WI38 (cell line): Measurements from ENCODE around the gene BRF1.

Source experiments
- H3K4me3 ChIP-seq: 2 replicates; pipeline ENCODE4 v1.5.1; 2011; ENCODE audit warnings: low read depth, mild to moderate bottlenecking, control low read depth, low read length
- CTCF ChIP-seq: IDR thresholded peaks from 2 replicates; pipeline ENCODE4 v1.5.1; 2012; ENCODE audit warnings: low read depth, mild to moderate bottlenecking, control low read depth, low read length

The BRF1 gene

GRCh38 chr14:105300542-105301102 is at the start of gene BRF1:
Gene BRF1, minus strand, starts transcription at chr14:105301001. Its CDS starts 372 bp downstream, at chr14:105300629.
- H3K4me3 ChIP-seq: peak within 1 kb of the TSS; percentile 85
- TF ChIP-seq CTCF: no peak

- no peak for TF ChIP-seq CTCF
- H3K4me3 ChIP-seq: no peak overlapping the region
Measured at GRCh38 chr14:105349992-105350391, 49.2 kb upstream of the BRF1 start.

GRCh38 chr14:105348945-105349699 is 48.3 kb upstream of the BRF1 start:
- H3K4me3 ChIP-seq: no peak overlapping the region
- TF ChIP-seq CTCF: no peak

GRCh38 chr14:105348169-105348944 is 47.6 kb upstream of the BRF1 start:
- H3K4me3 ChIP-seq: no peak overlapping the region
- TF ChIP-seq CTCF: no peak

GRCh38 chr14:105347587-105347968 is 46.8 kb upstream of the BRF1 start:
- no peak for TF ChIP-seq CTCF
- no peak overlapping the region for H3K4me3 ChIP-seq

GRCh38 chr14:105346876-105347586 is 46.2 kb upstream of the BRF1 start:
- H3K4me3 ChIP-seq: no peak overlapping the region

More at GRCh38 chr14:105346876-105347586, 46.2 kb upstream of the BRF1 start:
- TF ChIP-seq CTCF: no peak
